Measurements from ENCODE around the gene KIAA1328. TPM values are rescaled to one million over a fixed set of nuclear protein-coding genes. Genes with fewer than 3 reads are reported as not detected.

Gene KIAA1328
- total RNA-seq, 2 donors from 2014 or later = 14.4 to 22.7 TPM

- no peaks in the 10 kb centered on the region for H3K36me3 ChIP-seq
- no peaks in the 10 kb centered on the region for H3K27me3 ChIP-seq (replicated peaks; ENCODE audit: insufficient read depth)
- TF ChIP-seq CTCF (IDR thresholded peaks at IDR 0.05) = no peak
- H3K9me3 ChIP-seq = no peaks in the 10 kb centered on the region
- H3K4me1 ChIP-seq (ENCODE audit: control insufficient read depth in 1 of 2, low read depth in 2 of 2) = no peaks in the 10 kb centered on the region
- H3K27ac ChIP-seq = no peak overlapping the region
- H3K4me3 ChIP-seq = no peak overlapping the region
- DNase-seq (ENCODE audit: low spot score) (no peak), ATAC-seq (ENCODE audit: insufficient number of reproducible peaks, low FRiP score, low read depth) (no peak)
Measured at GRCh38 chr18:36993068-36993467, 164.1 kb downstream of the KIAA1328 start.

GRCh38 chr18:37006742-37007141 is 177.8 kb downstream of the KIAA1328 start:
- ATAC-seq (ENCODE audit: insufficient number of reproducible peaks, low FRiP score, low read depth) (no peak), DNase-seq (ENCODE audit: low spot score) (no peak)
- no peak overlapping the region for H3K4me3 ChIP-seq
- H3K4me1 ChIP-seq (ENCODE audit: control insufficient read depth in 1 of 2, low read depth in 2 of 2) = no peaks in the 10 kb centered on the region
- no peak for TF ChIP-seq CTCF (IDR thresholded peaks at IDR 0.05)
- H3K27me3 ChIP-seq (replicated peaks; ENCODE audit: insufficient read depth) = no peaks in the 10 kb centered on the region
- H3K27ac ChIP-seq = no peak overlapping the region
- no peaks in the 10 kb centered on the region for H3K9me3 ChIP-seq
- H3K36me3 ChIP-seq = no peaks in the 10 kb centered on the region

- TF ChIP-seq CTCF (IDR thresholded peaks at IDR 0.05) = no peak
- no peak for ATAC-seq (ENCODE audit: insufficient number of reproducible peaks, low FRiP score, low read depth)
Measured at GRCh38 chr18:37012452-37012851, 183.5 kb downstream of the KIAA1328 start.

GRCh38 chr18:37019157-37019827 is 190.4 kb downstream of the KIAA1328 start:
- H3K4me3 ChIP-seq = no peak overlapping the region
- no peaks in the 10 kb centered on the region for H3K4me1 ChIP-seq (ENCODE audit: control insufficient read depth in 1 of 2, low read depth in 2 of 2)
- H3K9me3 ChIP-seq = peaks cover 19% of the 10 kb centered on the region
- TF ChIP-seq CTCF (IDR thresholded peaks at IDR 0.05) = no peak
- ATAC-seq (ENCODE audit: insufficient number of reproducible peaks, low FRiP score, low read depth) (no peak), DNase-seq (ENCODE audit: low spot score) (no peak)
- no peaks in the 10 kb centered on the region for H3K27me3 ChIP-seq (replicated peaks; ENCODE audit: insufficient read depth)
- no peak overlapping the region for H3K27ac ChIP-seq
- no peaks in the 10 kb centered on the region for H3K36me3 ChIP-seq

More at GRCh38 chr18:37012452-37012851, 183.5 kb downstream of the KIAA1328 start:
- Histone ChIP-seq H3K4me1 (ENCODE audit: control insufficient read depth in 1 of 2, low read depth in 2 of 2) (no peaks in the 10 kb centered on the region), H3K36me3 (no peaks in the 10 kb centered on the region), H3K9me3 (peaks cover 12% of the 10 kb centered on the region), H3K4me3 (no peak overlapping the region), H3K27me3 (replicated peaks; ENCODE audit: insufficient read depth) (no peaks in the 10 kb centered on the region), H3K27ac (no peak overlapping the region)
- DNase-seq (ENCODE audit: low spot score) = no peak

- Histone ChIP-seq H3K4me3 (no peak overlapping the region), H3K36me3 (no peaks in the 10 kb centered on the region), H3K4me1 (ENCODE audit: control insufficient read depth in 1 of 2, low read depth in 2 of 2) (no peaks in the 10 kb centered on the region), H3K27me3 (replicated peaks; ENCODE audit: insufficient read depth) (no peaks in the 10 kb centered on the region), H3K27ac (no peak overlapping the region), H3K9me3 (peaks cover 4% of the 10 kb centered on the region)
- TF ChIP-seq CTCF (IDR thresholded peaks at IDR 0.05) = no peak
- ATAC-seq (ENCODE audit: insufficient number of reproducible peaks, low FRiP score, low read depth) (no peak), DNase-seq (ENCODE audit: low spot score) (no peak)
Measured at GRCh38 chr18:37033419-37033818, 204.5 kb downstream of the KIAA1328 start.
